ENCODE measurements around the gene SLU7. TPM values are rescaled to one million over a fixed set of nuclear protein-coding genes. Genes with fewer than 3 reads are reported as not detected.
"Not testable (repeated sequence)": the region's sequence is repeated elsewhere in the genome, so short reads cannot be mapped to it uniquely, and the experiment has no call there.

SLU7 gene
- total RNA-seq, 4 donors from 2014 or later: 61.4 to 103 (median 87.2) TPM

GRCh38 chr5:160439205-160439600 is 20.3 kb upstream of the SLU7 start:
- in situ Hi-C loops (cut with MboI; ENCODE audit: low sequenced_read_pairs in 4 of 4): no loop called here
- H3K36me3 ChIP-seq: no peaks in the 10 kb centered on the region
- H3K27ac ChIP-seq: peak overlapping the region in 1 of 4 donors; percentile 16
- ATAC-seq: peak; percentile 92 to 94
- H3K9me3 ChIP-seq: no peaks in the 10 kb centered on the region
- DNase-seq: peak; percentile 39 to 66
- peak; percentile 65 to 95 (median 79) for TF ChIP-seq CTCF (IDR thresholded peaks at IDR 0.05 in 4 of 5, conservative IDR thresholded peaks at IDR 0.05 in 1 of 5)
- TF ChIP-seq POLR2A (IDR thresholded peaks at IDR 0.05): no peak
- intact Hi-C loops (cut with DNase I; ENCODE audit: low total_unique reads): no loop called here
- peaks cover 8 to 10% of the 10 kb centered on the region in 2 donors for H3K4me1 ChIP-seq
- H3K27me3 ChIP-seq: no peaks in the 10 kb centered on the region
- H3K4me3 ChIP-seq: peak overlapping the region; percentile 49 to 64 (median 60)

GRCh38 chr5:160438316-160439204 is 19.7 kb upstream of the SLU7 start:
- TF ChIP-seq POLR2A (IDR thresholded peaks at IDR 0.05): no peak
- peak in 2 of 5 experiments; percentile 39 to 64 for TF ChIP-seq CTCF (IDR thresholded peaks at IDR 0.05 in 4 of 5, conservative IDR thresholded peaks at IDR 0.05 in 1 of 5)
- DNase-seq (no peak), ATAC-seq (peak; percentile 65 to 69)
- H3K9me3 ChIP-seq: no peaks in the 10 kb centered on the region
- H3K36me3 ChIP-seq: no peaks in the 10 kb centered on the region
- peak overlapping the region; percentile 49 to 64 (median 60) for H3K4me3 ChIP-seq
- H3K27me3 ChIP-seq: no peaks in the 10 kb centered on the region
- in situ Hi-C loops (cut with MboI; ENCODE audit: low sequenced_read_pairs in 4 of 4): no loop called here
- peaks cover 8 to 10% of the 10 kb centered on the region in 2 donors for H3K4me1 ChIP-seq
- intact Hi-C loops (cut with DNase I; ENCODE audit: low total_unique reads): no loop called here
- peak overlapping the region in 1 of 4 donors; percentile 16 for H3K27ac ChIP-seq

GRCh38 chr5:160437271-160437670 is 18.4 kb upstream of the SLU7 start:
- Histone ChIP-seq H3K4me3 (no peak overlapping the region), H3K27me3 (no peaks in the 10 kb centered on the region), H3K4me1 (peaks cover 8 to 10% of the 10 kb centered on the region in 2 donors), H3K36me3 (no peaks in the 10 kb centered on the region), H3K9me3 (no peaks in the 10 kb centered on the region), H3K27ac (no peak overlapping the region)
- intact Hi-C loops (cut with DNase I; ENCODE audit: low total_unique reads) (no loop called here), in situ Hi-C loops (cut with MboI; ENCODE audit: low sequenced_read_pairs in 4 of 4) (no loop called here)
- ATAC-seq (no peak), DNase-seq (no peak)
- no peak for TF ChIP-seq CTCF (IDR thresholded peaks at IDR 0.05 in 4 of 5, conservative IDR thresholded peaks at IDR 0.05 in 1 of 5)
- TF ChIP-seq POLR2A (IDR thresholded peaks at IDR 0.05): no peak

- H3K4me1 ChIP-seq; intact Hi-C loops (cut with DNase I; ENCODE audit: low total_unique reads); H3K27ac ChIP-seq; H3K36me3 ChIP-seq; H3K9me3 ChIP-seq; H3K27me3 ChIP-seq; ATAC-seq; H3K4me3 ChIP-seq; DNase-seq; in situ Hi-C loops (cut with MboI; ENCODE audit: low sequenced_read_pairs in 4 of 4): not testable (repeated sequence)
These were observed 17.8 kb upstream of the SLU7 start for GRCh38 chr5:160436661-160437060.

- H3K36me3 ChIP-seq: no peaks in the 10 kb centered on the region
- no peak for ATAC-seq
- no peak for DNase-seq
- H3K4me3 ChIP-seq: no peak overlapping the region
- H3K27ac ChIP-seq: no peak overlapping the region
- peaks cover 8 to 10% of the 10 kb centered on the region in 2 donors for H3K4me1 ChIP-seq
- H3K9me3 ChIP-seq: no peaks in the 10 kb centered on the region
- TF ChIP-seq CTCF (IDR thresholded peaks at IDR 0.05 in 4 of 5, conservative IDR thresholded peaks at IDR 0.05 in 1 of 5) (no peak), POLR2A (IDR thresholded peaks at IDR 0.05) (no peak)
- in situ Hi-C loops (cut with MboI; ENCODE audit: low sequenced_read_pairs in 4 of 4): no loop called here
- no peaks in the 10 kb centered on the region for H3K27me3 ChIP-seq
- intact Hi-C loops (cut with DNase I; ENCODE audit: low total_unique reads): no loop called here
These were observed 17.1 kb upstream of the SLU7 start for GRCh38 chr5:160436017-160436416.

Data from gastrocnemius medialis (tissue), 4 donors.